Neural crest cell (in vitro differentiated cells): ENCODE data around the gene HSH2D. TPM values are rescaled to one million over a fixed set of nuclear protein-coding genes. Genes with fewer than 3 reads are reported as not detected.

Experiments used
- DNase-seq: peaks from one replicate; pipeline ENCODE4 v3.0.0; 2021; ENCODE audit warnings: low read depth, mixed read lengths, low spot score
- H3K27ac Mint-ChIP-seq: one replicate; pipeline ENCODE4 v1.8.0; 2021; ENCODE audit warnings: mild to moderate bottlenecking, mixed read lengths; ENCODE audit not compliant: unreplicated experiment
- H3K27me3 Mint-ChIP-seq: 2 replicates; pipeline ENCODE4 v1.8.0; 2021; ENCODE audit warnings: low read depth, mild to moderate bottlenecking, mixed read lengths
- H3K36me3 Mint-ChIP-seq: 2 replicates; pipeline ENCODE4 v1.8.0; 2021; ENCODE audit warnings: low read depth, mild to moderate bottlenecking, mixed read lengths
- H3K4me1 Mint-ChIP-seq: 2 replicates; pipeline ENCODE4 v1.8.0; 2021; ENCODE audit warnings: mixed read lengths
- H3K4me3 Mint-ChIP-seq: one replicate; pipeline ENCODE4 v1.8.0; 2021; ENCODE audit warnings: mild to moderate bottlenecking, mixed read lengths
- H3K9me3 Mint-ChIP-seq: 2 replicates; pipeline ENCODE4 v1.8.0; 2021; ENCODE audit warnings: mixed read lengths
- total RNA-seq: library from RNA; stranded (reverse); gene quantifications from 2 replicates; pipeline ENCODE4 v1.2.1, GENCODE V29; 2021
- TF ChIP-seq, protein P1 (sequence below): fragments of 200-600 bp; sonication (generic); conservative IDR thresholded peaks from 2 replicates; pipeline ENCODE4 v1.5.0; 2021; ENCODE audit warnings: antibody characterized with exemption, mild to moderate bottlenecking

HSH2D gene
- total RNA-seq, 1 donor from 2014 or later = not detected

DNA sequence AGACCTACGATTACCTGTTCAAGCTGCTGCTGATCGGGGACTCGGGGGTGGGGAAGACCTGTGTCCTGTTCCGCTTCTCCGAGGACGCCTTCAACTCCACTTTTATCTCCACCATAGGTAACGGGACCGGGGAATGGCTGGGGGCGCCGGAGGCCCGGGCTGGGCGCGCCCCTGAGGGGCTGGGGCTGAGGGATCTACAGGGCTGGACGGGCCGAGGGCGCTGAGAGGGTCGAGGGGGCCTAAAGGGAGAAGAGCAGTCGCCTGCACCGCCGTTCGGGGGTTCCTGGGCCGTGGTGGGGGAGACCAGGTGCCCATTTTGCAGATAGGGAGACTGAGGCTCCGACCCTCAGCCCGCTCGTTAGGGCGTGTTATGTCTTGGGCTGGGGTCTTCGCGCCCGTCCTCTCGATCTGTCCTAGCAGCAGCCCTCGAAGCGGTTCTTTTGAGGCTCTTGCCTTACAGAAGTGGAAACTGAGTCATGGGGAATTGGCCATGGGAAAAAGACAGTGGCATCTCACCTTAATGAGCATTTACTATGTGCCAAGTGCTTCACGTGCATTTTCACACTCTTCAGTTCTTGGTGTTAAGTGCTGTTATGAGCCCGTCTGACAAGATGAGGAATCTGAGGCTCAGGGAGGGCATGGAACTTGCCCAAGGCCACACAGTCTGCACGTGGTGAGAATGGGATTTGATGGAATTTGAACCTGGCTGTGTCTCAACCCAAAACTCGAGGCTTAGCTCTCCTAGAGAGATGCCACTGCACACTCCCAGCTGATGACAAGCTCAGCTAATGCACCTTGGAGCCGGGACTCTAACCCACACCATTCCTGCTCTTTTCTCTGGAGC, 31.4 kb upstream of the HSH2D start:
- Mint-ChIP-seq H3K27ac (peak overlapping the region; percentile 97), H3K9me3 (no peaks in the 10 kb centered on the region), H3K4me3 (peak overlapping the region; percentile 100), H3K4me1 (peaks cover 21% of the 10 kb centered on the region), H3K36me3 (no peaks in the 10 kb centered on the region), H3K27me3 (no peaks in the 10 kb centered on the region)
- TF ChIP-seq, protein P1, sequence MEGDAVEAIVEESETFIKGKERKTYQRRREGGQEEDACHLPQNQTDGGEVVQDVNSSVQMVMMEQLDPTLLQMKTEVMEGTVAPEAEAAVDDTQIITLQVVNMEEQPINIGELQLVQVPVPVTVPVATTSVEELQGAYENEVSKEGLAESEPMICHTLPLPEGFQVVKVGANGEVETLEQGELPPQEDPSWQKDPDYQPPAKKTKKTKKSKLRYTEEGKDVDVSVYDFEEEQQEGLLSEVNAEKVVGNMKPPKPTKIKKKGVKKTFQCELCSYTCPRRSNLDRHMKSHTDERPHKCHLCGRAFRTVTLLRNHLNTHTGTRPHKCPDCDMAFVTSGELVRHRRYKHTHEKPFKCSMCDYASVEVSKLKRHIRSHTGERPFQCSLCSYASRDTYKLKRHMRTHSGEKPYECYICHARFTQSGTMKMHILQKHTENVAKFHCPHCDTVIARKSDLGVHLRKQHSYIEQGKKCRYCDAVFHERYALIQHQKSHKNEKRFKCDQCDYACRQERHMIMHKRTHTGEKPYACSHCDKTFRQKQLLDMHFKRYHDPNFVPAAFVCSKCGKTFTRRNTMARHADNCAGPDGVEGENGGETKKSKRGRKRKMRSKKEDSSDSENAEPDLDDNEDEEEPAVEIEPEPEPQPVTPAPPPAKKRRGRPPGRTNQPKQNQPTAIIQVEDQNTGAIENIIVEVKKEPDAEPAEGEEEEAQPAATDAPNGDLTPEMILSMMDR = no peak
- no peak for DNase-seq

DNA sequence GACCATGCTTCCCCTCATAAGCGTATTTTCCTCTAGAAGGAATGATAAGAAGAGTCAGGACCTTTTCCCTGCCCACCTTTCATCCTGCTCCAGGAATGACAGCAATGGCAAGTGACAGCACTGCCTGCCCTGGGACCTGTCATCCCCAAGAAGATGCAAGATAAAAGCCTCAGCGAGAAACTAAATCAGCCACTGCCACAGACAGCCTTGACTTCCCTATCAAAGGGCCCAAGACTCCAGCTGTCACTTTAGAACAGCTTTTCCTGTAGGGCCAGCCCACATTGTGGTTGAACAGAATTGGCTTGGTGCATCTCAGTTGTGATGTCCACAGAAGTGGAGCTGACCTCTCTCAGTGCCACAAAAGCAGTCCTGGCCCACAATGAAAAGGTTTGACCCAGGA, 30.7 kb upstream of the HSH2D start:
- Mint-ChIP-seq H3K36me3 (no peaks in the 10 kb centered on the region), H3K27me3 (no peaks in the 10 kb centered on the region), H3K27ac (peak overlapping the region; percentile 62), H3K4me1 (peaks cover 21% of the 10 kb centered on the region), H3K9me3 (no peaks in the 10 kb centered on the region), H3K4me3 (peak overlapping the region; percentile 100)
- DNase-seq = no peak
- TF ChIP-seq, protein P1 = no peak

DNA sequence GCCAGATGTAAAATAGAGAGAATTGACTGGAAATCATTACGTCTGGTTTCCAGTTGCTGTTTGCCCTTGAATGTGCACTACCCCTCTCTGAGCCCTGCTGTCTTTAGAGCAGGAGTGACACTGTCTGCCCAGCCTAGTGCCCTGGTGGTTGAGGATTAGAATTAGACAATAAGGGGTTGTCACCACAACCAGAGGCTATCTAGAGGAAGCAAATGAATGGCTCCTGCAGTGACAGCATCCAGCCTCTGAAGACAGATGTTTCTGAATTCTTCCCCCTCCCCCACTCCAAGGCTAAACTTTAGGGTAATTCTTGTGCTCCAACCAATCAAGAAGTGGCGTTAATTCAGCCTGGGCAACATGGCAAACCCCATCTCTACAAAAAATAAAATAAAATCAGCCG, 29.8 kb upstream of the HSH2D start:
- Mint-ChIP-seq H3K27ac (no peak overlapping the region), H3K4me1 (peaks cover 21% of the 10 kb centered on the region), H3K27me3 (no peaks in the 10 kb centered on the region), H3K4me3 (peak overlapping the region; percentile 87), H3K36me3 (no peaks in the 10 kb centered on the region), H3K9me3 (no peaks in the 10 kb centered on the region)
- TF ChIP-seq, protein P1 = no peak
- no peak for DNase-seq

- Mint-ChIP-seq H3K4me3 (peak overlapping the region; percentile 68), H3K27ac (no peak overlapping the region)
- TF ChIP-seq, protein P1 = no peak
Measured at GRCh38 chr19:16115301-16116039, 28.0 kb upstream of the HSH2D start.

GRCh38 chr19:16116067-16116466, 27.4 kb upstream of the HSH2D start:
- TF ChIP-seq, protein P1 = no peak
- H3K9me3 Mint-ChIP-seq = no peaks in the 10 kb centered on the region
- no peaks in the 10 kb centered on the region for H3K27me3 Mint-ChIP-seq
- peaks cover 19% of the 10 kb centered on the region for H3K4me1 Mint-ChIP-seq
- no peak for DNase-seq
- no peak overlapping the region for H3K27ac Mint-ChIP-seq
- no peaks in the 10 kb centered on the region for H3K36me3 Mint-ChIP-seq
- no peak overlapping the region for H3K4me3 Mint-ChIP-seq

More at GRCh38 chr19:16115301-16116039, 28.0 kb upstream of the HSH2D start:
- DNase-seq = no peak
- no peaks in the 10 kb centered on the region for H3K27me3 Mint-ChIP-seq
- peaks cover 21% of the 10 kb centered on the region for H3K4me1 Mint-ChIP-seq
- no peaks in the 10 kb centered on the region for H3K36me3 Mint-ChIP-seq
- no peaks in the 10 kb centered on the region for H3K9me3 Mint-ChIP-seq
